H9 (cell line): ENCODE data around the gene ROBO2. TPM values are rescaled to one million over a fixed set of nuclear protein-coding genes. Genes with fewer than 3 reads are reported as not detected.

Experiments used
- DNase-seq: peaks from one replicate; pipeline ENCODE4 v3.0.0-alpha.2; 2017
- H2AFZ ChIP-seq: one replicate; pipeline ENCODE4 v1.6.1; 2013; ENCODE audit warnings: mild to moderate bottlenecking, low read length, control low read depth, moderate library complexity
- H2AK5ac ChIP-seq: 2 replicates; pipeline ENCODE4 v1.6.1; 2013; ENCODE audit warnings: low read length, control low read depth, mixed read lengths; ENCODE audit not compliant: insufficient read length
- H2BK120ac ChIP-seq: one replicate; pipeline ENCODE4 v1.6.1; 2013; ENCODE audit warnings: low read depth, mild to moderate bottlenecking, low read length, control low read depth, inconsistent platforms; ENCODE audit not compliant: poor library complexity, severe bottlenecking
- H2BK12ac ChIP-seq: 2 replicates; pipeline ENCODE4 v1.6.1; 2013; ENCODE audit warnings: low read length, control low read depth, mixed read lengths, low read depth; ENCODE audit not compliant: insufficient read length
- H2BK15ac ChIP-seq: 2 replicates; pipeline ENCODE4 v1.6.1; 2013; ENCODE audit warnings: low read depth, low read length, control low read depth
- H2BK20ac ChIP-seq: one replicate; pipeline ENCODE4 v1.6.1; 2013; ENCODE audit warnings: low read depth, mild to moderate bottlenecking, low read length, control low read depth, inconsistent platforms; ENCODE audit not compliant: poor library complexity, severe bottlenecking
- H2BK5ac ChIP-seq: 2 replicates; pipeline ENCODE4 v1.6.1; 2013; ENCODE audit warnings: low read length, control low read depth, mixed read lengths; ENCODE audit not compliant: insufficient read length
- H3K14ac ChIP-seq: 2 replicates; pipeline ENCODE4 v1.6.1; 2013; ENCODE audit warnings: low read length, control low read depth; ENCODE audit not compliant: insufficient read depth
- H3K18ac ChIP-seq: 2 replicates; pipeline ENCODE4 v1.6.1; 2013; ENCODE audit warnings: low read depth, mild to moderate bottlenecking, mixed read lengths, low read length, control low read depth; ENCODE audit not compliant: insufficient read length
- H3K23ac ChIP-seq: 2 replicates; pipeline ENCODE4 v1.6.1; 2013; ENCODE audit warnings: low read length, control low read depth, mixed read lengths, low read depth; ENCODE audit not compliant: insufficient read length
- H3K23me2 ChIP-seq: 2 replicates; pipeline ENCODE4 v1.6.1; 2013; ENCODE audit warnings: low read depth, mild to moderate bottlenecking, mixed read lengths, low read length, control low read depth; ENCODE audit not compliant: insufficient read length, poor library complexity, severe bottlenecking
- H3K27ac ChIP-seq: 2 replicates; pipeline ENCODE4 v1.5.1; 2013; ENCODE audit warnings: low read length, control low read depth, mixed read lengths, low read depth; ENCODE audit not compliant: insufficient read length
- H3K27me3 ChIP-seq: 2 replicates; pipeline ENCODE4 v1.6.1; 2013; ENCODE audit warnings: low read length, control low read depth, inconsistent platforms; ENCODE audit not compliant: insufficient read depth
- H3K4ac ChIP-seq: 2 replicates; pipeline ENCODE4 v1.6.1; 2013; ENCODE audit warnings: low read depth, mild to moderate bottlenecking, control low read depth, inconsistent platforms, low read length, moderate library complexity
- H3K4me1 ChIP-seq: 2 replicates; pipeline ENCODE4 v1.6.1; 2013; ENCODE audit warnings: low read length, control low read depth, inconsistent platforms; ENCODE audit not compliant: insufficient read depth
- H3K4me2 ChIP-seq: 2 replicates; pipeline ENCODE4 v1.6.1; 2013; ENCODE audit warnings: low read length, control low read depth, mixed read lengths; ENCODE audit not compliant: insufficient read length, insufficient read depth
- H3K56ac ChIP-seq: 2 replicates; pipeline ENCODE4 v1.6.1; 2013; ENCODE audit warnings: low read depth, mild to moderate bottlenecking, mixed read lengths, low read length, control low read depth; ENCODE audit not compliant: insufficient read length
- H3K79me1 ChIP-seq: 2 replicates; pipeline ENCODE4 v1.6.1; 2013; ENCODE audit warnings: low read depth, mild to moderate bottlenecking, moderate library complexity, low read length, control low read depth, inconsistent platforms; ENCODE audit not compliant: insufficient read depth, poor library complexity, severe bottlenecking
- H3K79me2 ChIP-seq: 2 replicates; pipeline ENCODE4 v1.6.1; 2013; ENCODE audit warnings: low read length, control low read depth, inconsistent platforms; ENCODE audit not compliant: insufficient read depth
- H3K9ac ChIP-seq: 2 replicates; pipeline ENCODE4 v1.6.1; 2013; ENCODE audit warnings: low read length, control low read depth, mixed read lengths; ENCODE audit not compliant: insufficient read length; ENCODE audit errors: extremely low read depth
- H3K9me3 ChIP-seq: one replicate; pipeline ENCODE4 v1.6.1; 2013; ENCODE audit warnings: low read depth, low read length, inconsistent platforms; ENCODE audit not compliant: control insufficient read depth
- H3T11ph ChIP-seq: one replicate; pipeline ENCODE4 v1.6.1; 2013; ENCODE audit warnings: mild to moderate bottlenecking, low read length, control low read depth, inconsistent platforms
- H4K20me1 ChIP-seq: one replicate; pipeline ENCODE4 v1.6.1; 2013; ENCODE audit not compliant: control insufficient read depth, insufficient read length, insufficient read depth
- H4K5ac ChIP-seq: 2 replicates; pipeline ENCODE4 v1.6.1; 2013; ENCODE audit warnings: low read depth, mild to moderate bottlenecking, mixed read lengths, low read length, control low read depth; ENCODE audit not compliant: insufficient read length
- H4K8ac ChIP-seq: replicated peaks from 2 replicates; pipeline ENCODE4 v1.6.1; 2013; ENCODE audit warnings: low read length, control low read depth, mixed read lengths, low read depth; ENCODE audit not compliant: insufficient read length
- H4K91ac ChIP-seq: 2 replicates; pipeline ENCODE4 v1.6.1; 2013; ENCODE audit warnings: low read depth, mild to moderate bottlenecking, moderate library complexity, mixed read lengths, low read length, control low read depth; ENCODE audit not compliant: insufficient read length
- H3K27ac Mint-ChIP-seq, 3 experiments: 2 replicates in 2 of 3; 3 replicates in 1 of 3; pipeline ENCODE4 v1.8.0; 2020 to 2021; ENCODE audit warnings: mixed read lengths in 3 of 3, mild to moderate bottlenecking in 1 of 3, moderate library complexity in 1 of 3
- H3K27me3 Mint-ChIP-seq: 2 replicates; pipeline ENCODE4 v1.8.0; 2021; ENCODE audit warnings: low read depth, mild to moderate bottlenecking, moderate library complexity, mixed read lengths
- H3K36me3 Mint-ChIP-seq, 3 experiments: 2 replicates in 2 of 3; 3 replicates in 1 of 3; pipeline ENCODE4 v1.8.0; 2020 to 2021; ENCODE audit warnings: low read depth in 3 of 3, mixed read lengths in 3 of 3; ENCODE audit not compliant: insufficient read depth in 1 of 3
- H3K4me1 Mint-ChIP-seq, 2 experiments: 2 replicates each; pipeline ENCODE4 v1.8.0; 2020; ENCODE audit warnings: mixed read lengths in 2 of 2
- H3K4me3 Mint-ChIP-seq, 2 experiments: 2 replicates in 1 of 2; 3 replicates in 1 of 2; pipeline ENCODE4 v1.8.0; 2020 to 2021; ENCODE audit warnings: mild to moderate bottlenecking in 2 of 2, mixed read lengths in 2 of 2, moderate library complexity in 1 of 2
- H3K9me3 Mint-ChIP-seq, 2 experiments: 2 replicates in 1 of 2; 3 replicates in 1 of 2; pipeline ENCODE4 v1.8.0; 2020; ENCODE audit warnings: mild to moderate bottlenecking in 2 of 2, mixed read lengths in 2 of 2, moderate library complexity in 1 of 2
- CTCF ChIP-seq: fragments of 200-600 bp; sonication (generic); conservative IDR thresholded peaks from 3 replicates; pipeline ENCODE4 v1.8.0; 2021; ENCODE audit warnings: antibody characterized with exemption, mild to moderate bottlenecking
- total RNA-seq: library from RNA; stranded (reverse); gene quantifications from 2 replicates; pipeline ENCODE4 v1.2.1, GENCODE V29; 2021

The ROBO2 gene
- total RNA-seq, 1 experiment from 2014 or later, result 2.3 TPM

DNA sequence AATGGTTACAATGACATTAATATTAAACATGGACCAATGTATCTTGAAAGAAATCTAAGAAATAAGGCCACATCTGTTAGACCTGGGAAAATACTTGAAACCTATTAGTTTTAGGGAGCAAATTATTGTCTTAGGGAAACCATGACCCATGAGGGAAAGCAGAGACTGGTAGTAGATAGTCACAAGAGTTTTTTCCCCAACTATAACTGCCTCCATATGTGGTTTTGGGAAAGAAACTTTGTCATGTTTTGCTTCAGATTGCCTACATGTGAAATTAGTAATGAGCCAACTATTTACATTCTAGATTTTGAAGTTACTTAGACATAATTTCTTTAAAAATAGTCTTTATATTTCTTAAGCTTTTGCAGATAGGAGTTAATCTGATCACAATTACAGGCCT, 474.9 kb downstream of the ROBO2 start:
- Mint-ChIP-seq H3K27ac (no peak overlapping the region), H3K4me1 (no peaks in the 10 kb centered on the region), H3K36me3 (no peaks in the 10 kb centered on the region; a peak in 1 of 7 replicates), H3K27me3 (no peaks in the 10 kb centered on the region), H3K9me3 (peaks cover 0 to 3% of the 10 kb centered on the region in 2 experiments; a peak in 3 of 5 replicates), H3K4me3 (no peak overlapping the region)
- Histone ChIP-seq H3K4me1 (no peaks in the 10 kb centered on the region), H3K27ac (no peak overlapping the region), H4K91ac (no peak overlapping the region), H2BK12ac (no peak overlapping the region), H3K79me2 (no peaks in the 10 kb centered on the region), H3K14ac (no peak overlapping the region), H2BK20ac (no peak overlapping the region), H3K27me3 (no peaks in the 10 kb centered on the region), H3K56ac (no peak overlapping the region), H3K9me3 (no peaks in the 10 kb centered on the region), H2BK120ac (no peak overlapping the region), H3K23me2 (no peaks in the 10 kb centered on the region), H2BK15ac (no peak overlapping the region), H4K8ac (no peak overlapping the region), H2BK5ac (no peak overlapping the region), H2AK5ac (no peak overlapping the region), H2AFZ (no peak overlapping the region), H3K23ac (no peak overlapping the region), H3K79me1 (no peaks in the 10 kb centered on the region), H4K20me1 (no peaks in the 10 kb centered on the region), H4K5ac (no peak overlapping the region), H3K4me2 (no peak overlapping the region), H3T11ph (no peak overlapping the region), H3K18ac (no peak overlapping the region), H3K4ac (no peak overlapping the region), H3K9ac (no peak overlapping the region)
- no peak for DNase-seq
- no peak for TF ChIP-seq CTCF
